Erythroblast (primary cell): ENCODE results near the gene ORMDL3.

Source experiments
- GATA1 ChIP-seq: IDR thresholded peaks from 2 replicates; pipeline ENCODE4 v1.6.1; 2011; ENCODE audit warnings: low read depth, mild to moderate bottlenecking, control low read depth, low read length, moderate library complexity
- POLR2A ChIP-seq: IDR thresholded peaks from 2 replicates; pipeline ENCODE4 v1.6.1; 2011; ENCODE audit warnings: mild to moderate bottlenecking, low read length

GRCh38 chr17:39969375-39969774, 42.0 kb upstream of the ORMDL3 start:
- TF ChIP-seq POLR2A: no peak
- no peak for TF ChIP-seq GATA1
